Common myeloid progenitor, CD34-positive (primary cell): Measurements from ENCODE around the gene PRSS50.

ENCODE experiments used
- CTCF ChIA-PET: fragments of 350-600 bp; sonication (Branson Sonifier 250); formaldehyde crosslinking; loops from one replicate; lab custom pipeline; 2021; ENCODE audit warnings: antibody characterized with exemption; lab: Charles Lee
- POLR2A ChIA-PET: fragments of 350-600 bp; sonication (Branson Sonifier 250); formaldehyde crosslinking; loops from one replicate; lab custom pipeline; 2021; ENCODE audit warnings: antibody characterized with exemption; lab: Charles Lee
- DNase-seq, 3 donors: peaks; one replicate each; pipeline versions ENCODE4 v3.0.0 to v3.0.0-alpha.2; 2013
- H3K27ac ChIP-seq, 2 experiments: 1 replicate in 1 of 2; 2 replicates in 1 of 2; pipeline ENCODE4 v1.7.0; 2013; ENCODE audit warnings: inconsistent platforms in 2 of 2, low read length in 2 of 2, mild to moderate bottlenecking in 2 of 2, low read depth in 1 of 2, moderate library complexity in 1 of 2; ENCODE audit not compliant: severe bottlenecking in 2 of 2, insufficient read depth in 1 of 2, poor library complexity in 1 of 2
- H3K27me3 ChIP-seq, 5 experiments: replicated peaks in 2 of 5; 1 replicate in 3 of 5; 2 replicates in 2 of 5; pipeline versions ENCODE4 v1.6.1 to v1.7.0; 2013; ENCODE audit warnings: low read length in 4 of 5, mild to moderate bottlenecking in 2 of 5, moderate library complexity in 2 of 5, inconsistent platforms in 1 of 5; ENCODE audit not compliant: insufficient read depth in 5 of 5, control insufficient read depth in 4 of 5
- H3K36me3 ChIP-seq, 4 experiments: 1 replicate in 2 of 4; 2 replicates in 2 of 4; pipeline versions ENCODE4 v1.6.1 to v1.7.0; 2013; ENCODE audit warnings: low read length in 3 of 4, control low read depth in 1 of 4, mild to moderate bottlenecking in 1 of 4; ENCODE audit not compliant: control insufficient read depth in 4 of 4, insufficient read depth in 4 of 4
- H3K4me1 ChIP-seq, 4 experiments: 1 replicate in 3 of 4; 2 replicates in 1 of 4; pipeline versions ENCODE4 v1.6.1 to v1.7.1; 2013; ENCODE audit warnings: low read length in 3 of 4, mild to moderate bottlenecking in 3 of 4, control low read depth in 1 of 4, inconsistent platforms in 1 of 4, moderate library complexity in 1 of 4; ENCODE audit not compliant: control insufficient read depth in 4 of 4, insufficient read depth in 4 of 4; ENCODE audit errors: control extremely low read depth in 1 of 4
- H3K4me3 ChIP-seq, 7 experiments: 1 replicate in 4 of 7; 2 replicates in 3 of 7; pipeline versions ENCODE4 v1.5.1 to v1.7.0; 2013; ENCODE audit warnings: mild to moderate bottlenecking in 7 of 7, low read length in 6 of 7, moderate library complexity in 6 of 7, inconsistent platforms in 2 of 7, low read depth in 2 of 7, control low read depth in 1 of 7; ENCODE audit not compliant: insufficient read depth in 4 of 7, control insufficient read depth in 1 of 7; ENCODE audit errors: extremely low read depth in 1 of 7
- H3K9me3 ChIP-seq, 5 experiments: 1 replicate in 4 of 5; 2 replicates in 1 of 5; pipeline versions ENCODE4 v1.6.1 to v1.7.1; 2013; ENCODE audit warnings: low read length in 4 of 5, mild to moderate bottlenecking in 2 of 5, inconsistent platforms in 1 of 5, low read depth in 1 of 5, moderate library complexity in 1 of 5; ENCODE audit not compliant: control insufficient read depth in 4 of 5, insufficient read depth in 2 of 5; ENCODE audit errors: control extremely low read depth in 1 of 5
- WGBS: methylation state at CpG from one replicate; pipeline ENCODE4 v1.1.5; 2013; ENCODE audit not compliant: insufficient coverage; 5-methylcytosine and 5-hydroxymethylcytosine counted together

Gene PRSS50

GRCh38 chr3:46669191-46669999 lies 48.3 kb downstream of the PRSS50 start:
- Histone ChIP-seq H3K4me3 (no peak overlapping the region), H3K9me3 (no peaks in the 10 kb centered on the region), H3K4me1 (no peaks in the 10 kb centered on the region), H3K36me3 (no peaks in the 10 kb centered on the region), H3K27ac (no peak overlapping the region), H3K27me3 (no peaks in the 10 kb centered on the region)
- ChIA-PET CTCF (no interaction called here), POLR2A (no interaction called here)
- WGBS: 97% methylated on average over 8 of the region's 9 CpGs
- DNase-seq: no peak

GRCh38 chr3:46668591-46668990 lies 49.1 kb downstream of the PRSS50 start:
- CTCF ChIA-PET: no interaction called here
- no peak for DNase-seq
- WGBS: 100% methylated on average over 2 of the region's 2 CpGs

GRCh38 chr3:46668116-46668515 lies 49.6 kb downstream of the PRSS50 start:
- H3K27ac ChIP-seq: no peak overlapping the region

More at GRCh38 chr3:46668591-46668990, 49.1 kb downstream of the PRSS50 start:
- Histone ChIP-seq H3K27ac (no peak overlapping the region), H3K4me3 (no peak overlapping the region), H3K27me3 (no peaks in the 10 kb centered on the region), H3K4me1 (no peaks in the 10 kb centered on the region), H3K36me3 (no peaks in the 10 kb centered on the region), H3K9me3 (no peaks in the 10 kb centered on the region)
- POLR2A ChIA-PET: no interaction called here

GRCh38 chr3:46667657-46668056 lies 50.0 kb downstream of the PRSS50 start:
- H3K36me3 ChIP-seq: no peaks in the 10 kb centered on the region
- no peak overlapping the region for H3K27ac ChIP-seq
- ChIA-PET CTCF (no interaction called here), POLR2A (no interaction called here)
- no peaks in the 10 kb centered on the region for H3K4me1 ChIP-seq
- 99% methylated on average over 9 of the region's 9 CpGs for WGBS
- H3K27me3 ChIP-seq: no peaks in the 10 kb centered on the region
- no peaks in the 10 kb centered on the region for H3K9me3 ChIP-seq
- DNase-seq: no peak
- H3K4me3 ChIP-seq: no peak overlapping the region

More at GRCh38 chr3:46668116-46668515, 49.6 kb downstream of the PRSS50 start:
- CTCF ChIA-PET: no interaction called here
- WGBS: 77% methylated on average over 8 of the region's 8 CpGs
- no peaks in the 10 kb centered on the region for H3K36me3 ChIP-seq
- POLR2A ChIA-PET: no interaction called here
- no peaks in the 10 kb centered on the region for H3K4me1 ChIP-seq
- no peak for DNase-seq
- no peaks in the 10 kb centered on the region for H3K27me3 ChIP-seq
- H3K9me3 ChIP-seq: no peaks in the 10 kb centered on the region
- no peak overlapping the region for H3K4me3 ChIP-seq

- H3K4me3 ChIP-seq: no peak overlapping the region
- no peaks in the 10 kb centered on the region for H3K27me3 ChIP-seq
- ChIA-PET CTCF (no interaction called here), POLR2A (no interaction called here)
- no peaks in the 10 kb centered on the region for H3K4me1 ChIP-seq
- H3K27ac ChIP-seq: no peak overlapping the region
- no peak for DNase-seq
- no peaks in the 10 kb centered on the region for H3K9me3 ChIP-seq
- 96% methylated on average over 7 of the region's 8 CpGs for WGBS
- H3K36me3 ChIP-seq: no peaks in the 10 kb centered on the region
Measured at GRCh38 chr3:46667061-46667621, 50.5 kb downstream of the PRSS50 start.

GRCh38 chr3:46666453-46666845 lies 51.2 kb downstream of the PRSS50 start:
- WGBS: 92% methylated on average over 7 of the region's 7 CpGs
- Histone ChIP-seq H3K36me3 (no peaks in the 10 kb centered on the region), H3K9me3 (no peaks in the 10 kb centered on the region), H3K4me3 (no peak overlapping the region), H3K27ac (no peak overlapping the region), H3K27me3 (peaks cover 0 to 2% (median 0%) of the 10 kb centered on the region in 5 experiments), H3K4me1 (no peaks in the 10 kb centered on the region)
- CTCF ChIA-PET: no interaction called here
- no peak for DNase-seq
- POLR2A ChIA-PET: no interaction called here

GRCh38 chr3:46665763-46666452 lies 51.8 kb downstream of the PRSS50 start:
- ChIA-PET CTCF (no interaction called here), POLR2A (no interaction called here)
- H3K9me3 ChIP-seq: no peaks in the 10 kb centered on the region
- WGBS: 91% methylated on average over 6 of the region's 9 CpGs
- H3K36me3 ChIP-seq: no peaks in the 10 kb centered on the region
- no peak for DNase-seq
- no peak overlapping the region for H3K4me3 ChIP-seq
- H3K4me1 ChIP-seq: no peaks in the 10 kb centered on the region
- peaks cover 0 to 2% (median 0%) of the 10 kb centered on the region in 5 experiments for H3K27me3 ChIP-seq
- no peak overlapping the region for H3K27ac ChIP-seq
